ENCODE measurements around the gene U2AF2. TPM values are rescaled to one million over a fixed set of nuclear protein-coding genes. Genes with fewer than 3 reads are reported as not detected.

Gene U2AF2
- total RNA-seq, 4 donors from 2014 or later = 38.1 to 60.2 (median 50.1) TPM

- peaks cover 3 to 91% of the 10 kb centered on the region in 2 donors for H3K36me3 ChIP-seq
- intact Hi-C loops (cut with DNase I; ENCODE audit: low total_unique reads) = no loop called here
These were observed 38.6 kb downstream of the U2AF2 start for GRCh38 chr19:55693336-55693974.

GRCh38 chr19:55694241-55694655, 39.4 kb downstream of the U2AF2 start:
- intact Hi-C loops (cut with DNase I; ENCODE audit: low total_unique reads) = no loop called here
- TF ChIP-seq POLR2A (IDR thresholded peaks at IDR 0.05) (no peak), CTCF (IDR thresholded peaks at IDR 0.05 in 4 of 5, conservative IDR thresholded peaks at IDR 0.05 in 1 of 5) (no peak)
- H3K27ac ChIP-seq = no peak overlapping the region
- peaks cover 3 to 83% of the 10 kb centered on the region in 2 donors for H3K36me3 ChIP-seq
- no peak for ATAC-seq
- no peak for DNase-seq
- H3K27me3 ChIP-seq = no peaks in the 10 kb centered on the region
- no peak overlapping the region for H3K4me3 ChIP-seq
- in situ Hi-C loops (cut with MboI; ENCODE audit: low sequenced_read_pairs in 4 of 4) = no loop called here
- no peaks in the 10 kb centered on the region for H3K4me1 ChIP-seq
- H3K9me3 ChIP-seq = no peaks in the 10 kb centered on the region

More at GRCh38 chr19:55693336-55693974, 38.6 kb downstream of the U2AF2 start:
- no peak for TF ChIP-seq POLR2A (IDR thresholded peaks at IDR 0.05)
- TF ChIP-seq CTCF (IDR thresholded peaks at IDR 0.05 in 4 of 5, conservative IDR thresholded peaks at IDR 0.05 in 1 of 5) = no peak
- H3K27ac ChIP-seq = no peak overlapping the region
- H3K9me3 ChIP-seq = no peaks in the 10 kb centered on the region
- no peak overlapping the region for H3K4me3 ChIP-seq
- no peaks in the 10 kb centered on the region for H3K4me1 ChIP-seq
- H3K27me3 ChIP-seq = no peaks in the 10 kb centered on the region
- ATAC-seq (no peak), DNase-seq (no peak)
- in situ Hi-C loops (cut with MboI; ENCODE audit: low sequenced_read_pairs in 4 of 4) = no loop called here

GRCh38 chr19:55694656-55695491, 40.0 kb downstream of the U2AF2 start:
- peaks cover 3 to 77% of the 10 kb centered on the region in 2 donors for H3K36me3 ChIP-seq
- no peaks in the 10 kb centered on the region for H3K4me1 ChIP-seq
- intact Hi-C loops (cut with DNase I; ENCODE audit: low total_unique reads) = no loop called here
- TF ChIP-seq CTCF (IDR thresholded peaks at IDR 0.05 in 4 of 5, conservative IDR thresholded peaks at IDR 0.05 in 1 of 5) (no peak), POLR2A (IDR thresholded peaks at IDR 0.05) (no peak)
- H3K9me3 ChIP-seq = no peaks in the 10 kb centered on the region
- no peak overlapping the region for H3K4me3 ChIP-seq
- H3K27me3 ChIP-seq = no peaks in the 10 kb centered on the region
- H3K27ac ChIP-seq = no peak overlapping the region
- ATAC-seq (no peak), DNase-seq (no peak)
- in situ Hi-C loops (cut with MboI; ENCODE audit: low sequenced_read_pairs in 4 of 4) = no loop called here

GRCh38 chr19:55695511-55696290, 40.9 kb downstream of the U2AF2 start:
- Histone ChIP-seq H3K9me3 (no peaks in the 10 kb centered on the region), H3K4me3 (no peak overlapping the region), H3K27ac (no peak overlapping the region), H3K36me3 (peaks cover 3 to 68% of the 10 kb centered on the region in 2 donors), H3K4me1 (no peaks in the 10 kb centered on the region), H3K27me3 (no peaks in the 10 kb centered on the region)
- TF ChIP-seq POLR2A (IDR thresholded peaks at IDR 0.05) = no peak
- no peak for TF ChIP-seq CTCF (IDR thresholded peaks at IDR 0.05 in 4 of 5, conservative IDR thresholded peaks at IDR 0.05 in 1 of 5)
- ATAC-seq (no peak), DNase-seq (no peak)
- in situ Hi-C loops (cut with MboI; ENCODE audit: low sequenced_read_pairs in 4 of 4) (no loop called here), intact Hi-C loops (cut with DNase I; ENCODE audit: low total_unique reads) (no loop called here)

All from gastrocnemius medialis (tissue), 4 donors.